Jurkat, Clone E6-1 (cell line): ENCODE results near the gene MSANTD1.
"Not testable (repeated sequence)": the region's sequence is repeated elsewhere in the genome, so short reads cannot be mapped to it uniquely, and the experiment has no call there.

ENCODE experiments used
- DNase-seq: peaks from one replicate; pipeline ENCODE4 v3.0.0-alpha.2; 2011; ENCODE audit warnings: low read depth, low spot score
- H3K4me3 ChIP-seq: 2 replicates; pipeline ENCODE4 v1.5.1; 2011; ENCODE audit warnings: mild to moderate bottlenecking, low read length, control low read depth, moderate library complexity

Gene MSANTD1

GRCh38 chr4:3295837-3296624 is 47.1 kb downstream of the MSANTD1 start:
- H3K4me3 ChIP-seq = no peak overlapping the region
- no peak for DNase-seq

- no peak for DNase-seq
- no peak overlapping the region for H3K4me3 ChIP-seq
Observed at GRCh38 chr4:3296651-3297050, 47.7 kb downstream of the MSANTD1 start.

- no peak overlapping the region for H3K4me3 ChIP-seq
- no peak for DNase-seq
Observed at GRCh38 chr4:3297066-3297859, 48.3 kb downstream of the MSANTD1 start.

- H3K4me3 ChIP-seq = no peak overlapping the region
- DNase-seq = no peak
Observed at GRCh38 chr4:3299122-3299975, 50.4 kb downstream of the MSANTD1 start.

- DNase-seq = no peak
- H3K4me3 ChIP-seq = no peak overlapping the region
Observed at GRCh38 chr4:3299976-3300671, 51.2 kb downstream of the MSANTD1 start.

- not testable (repeated sequence) for DNase-seq, H3K4me3 ChIP-seq
Observed at GRCh38 chr4:3300882-3301281, 51.9 kb downstream of the MSANTD1 start.

GRCh38 chr4:3301450-3302172 is 52.7 kb downstream of the MSANTD1 start:
- H3K4me3 ChIP-seq = no peak overlapping the region
- no peak for DNase-seq

GRCh38 chr4:3302173-3302785 is 53.3 kb downstream of the MSANTD1 start:
- peak; percentile 95 for DNase-seq
- H3K4me3 ChIP-seq = no peak overlapping the region

- no peak overlapping the region for H3K4me3 ChIP-seq
- DNase-seq = peak; percentile 52
Observed at GRCh38 chr4:3302786-3303564, 54.0 kb downstream of the MSANTD1 start.

GRCh38 chr4:3303565-3303824 is 54.5 kb downstream of the MSANTD1 start:
- no peak for DNase-seq
- H3K4me3 ChIP-seq = no peak overlapping the region

GRCh38 chr4:3303923-3304710 is 55.2 kb downstream of the MSANTD1 start:
- H3K4me3 ChIP-seq = no peak overlapping the region
- DNase-seq = no peak

- no peak for DNase-seq
- no peak overlapping the region for H3K4me3 ChIP-seq
Observed at GRCh38 chr4:3304831-3305609, 56.1 kb downstream of the MSANTD1 start.

- peak; percentile 81 for DNase-seq
- no peak overlapping the region for H3K4me3 ChIP-seq
Observed at GRCh38 chr4:3305610-3306371, 56.8 kb downstream of the MSANTD1 start.
